Neural cell (in vitro differentiated cells): Measurements from ENCODE around the gene IBA57. TPM values are rescaled to one million over a fixed set of nuclear protein-coding genes. Genes with fewer than 3 reads are reported as not detected.

Source experiments
- H2AFZ ChIP-seq: fragments of 200-600, 300-800 bp; sonication (generic), shearing (Covaris generic); 2 replicates; pipeline ENCODE4 v1.6.0; 2014; ENCODE audit warnings: low read depth, mild to moderate bottlenecking, antibody characterized with exemption, low read length, moderate library complexity
- H3F3A ChIP-seq: fragments of 200-600 bp; shearing (Covaris generic); 2 replicates; pipeline ENCODE4 v1.6.1; 2016; ENCODE audit warnings: mild to moderate bottlenecking, moderate library complexity, mixed read lengths, antibody characterized with exemption, low read length; ENCODE audit not compliant: insufficient read depth, poor library complexity, severe bottlenecking
- H3K27ac ChIP-seq: fragments of 200-600, 300-800 bp; sonication (generic), shearing (Covaris generic); 2 replicates; pipeline ENCODE4 v1.5.1; 2014; ENCODE audit warnings: mild to moderate bottlenecking, low read length, moderate library complexity
- H3K27me3 ChIP-seq: fragments of 300-800, 200-600 bp; sonication (generic), shearing (Covaris generic); 2 replicates; pipeline ENCODE4 v1.6.0; 2014; ENCODE audit warnings: mild to moderate bottlenecking, low read depth, low read length, moderate library complexity; ENCODE audit not compliant: insufficient read depth
- H3K36me3 ChIP-seq: fragments of 300-800, 200-600 bp; sonication (generic), shearing (Covaris generic); 2 replicates; pipeline ENCODE4 v1.5.1; 2014; ENCODE audit warnings: mild to moderate bottlenecking, antibody characterized with exemption, low read length, moderate library complexity; ENCODE audit not compliant: insufficient read depth
- H3K4me2 ChIP-seq: fragments of 300-800, 200-600 bp; sonication (generic), shearing (Covaris generic); 2 replicates; pipeline ENCODE4 v1.6.0; 2014; ENCODE audit warnings: mild to moderate bottlenecking, low read length
- H3K4me3 ChIP-seq: fragments of 300-800, 200-600 bp; sonication (generic), shearing (Covaris generic); 2 replicates; pipeline ENCODE4 v1.5.1; 2014; ENCODE audit warnings: mild to moderate bottlenecking, low read length, moderate library complexity
- H3K79me2 ChIP-seq: fragments of 200-600 bp; shearing (Covaris generic); replicated peaks from 2 replicates; pipeline ENCODE4 v1.6.0; 2014; ENCODE audit warnings: mild to moderate bottlenecking, low read length, moderate library complexity; ENCODE audit not compliant: insufficient read depth
- H3K9ac ChIP-seq: fragments of 300-800, 200-600 bp; sonication (generic), shearing (Covaris generic); 2 replicates; pipeline ENCODE4 v1.6.1; 2016; ENCODE audit warnings: mild to moderate bottlenecking, low read length, mixed read lengths
- H3K9me2 ChIP-seq: fragments of 200-600 bp; shearing (Covaris generic); 2 replicates; pipeline ENCODE4 v1.6.1; 2016; ENCODE audit warnings: mild to moderate bottlenecking, low read length, mixed read lengths; ENCODE audit not compliant: insufficient read depth
- H3K9me3 ChIP-seq: fragments of 200-600, 300-800 bp; sonication (generic), shearing (Covaris generic); 2 replicates; pipeline ENCODE4 v1.6.1; 2016; ENCODE audit warnings: mild to moderate bottlenecking, mixed run types, low read length, moderate library complexity, mixed read lengths
- H4K20me1 ChIP-seq: fragments of 200-600 bp; shearing (Covaris generic); 2 replicates; pipeline ENCODE4 v1.6.1; 2016; ENCODE audit warnings: mild to moderate bottlenecking, mixed run types; ENCODE audit not compliant: insufficient read depth
- EP300 ChIP-seq: fragments of 450-650 bp; conservative IDR thresholded peaks from 2 replicates; pipeline ENCODE4 v1.6.1; 2014; ENCODE audit warnings: antibody characterized with exemption, mild to moderate bottlenecking, moderate library complexity; ENCODE audit not compliant: poor library complexity, severe bottlenecking
- EZH2 ChIP-seq: fragments of 200-600, 300-800 bp; shearing (Covaris generic), sonication (generic); IDR thresholded peaks from 2 replicates; pipeline ENCODE4 v1.6.1; 2014; ENCODE audit warnings: antibody characterized with exemption, low read length, borderline replicate concordance, mild to moderate bottlenecking; ENCODE audit not compliant: insufficient read depth, poor library complexity, severe bottlenecking
- MXI1 ChIP-seq: fragments of 450-650 bp; conservative IDR thresholded peaks from 2 replicates; pipeline ENCODE4 v1.6.1; 2014; ENCODE audit warnings: antibody characterized with exemption, mild to moderate bottlenecking; ENCODE audit not compliant: poor library complexity, severe bottlenecking
- POLR2AphosphoS5 ChIP-seq: IDR thresholded peaks from 2 replicates; pipeline ENCODE4 v1.6.1; 2012
- RAD21 ChIP-seq: fragments of 450-650 bp; conservative IDR thresholded peaks from 2 replicates; pipeline ENCODE4 v1.6.1; 2014; ENCODE audit warnings: antibody characterized with exemption, mild to moderate bottlenecking, moderate library complexity
- SMC3 ChIP-seq: fragments of 450-650 bp; conservative IDR thresholded peaks from 2 replicates; pipeline ENCODE4 v1.6.1; 2014; ENCODE audit warnings: antibody characterized with exemption, mild to moderate bottlenecking, moderate library complexity; ENCODE audit not compliant: poor library complexity
- TAF1 ChIP-seq: IDR thresholded peaks from 2 replicates; pipeline ENCODE4 v1.6.1; 2012; ENCODE audit warnings: low read depth
- polyA plus RNA-seq: library from polyadenylated mRNA; depleted of rRNA; stranded (reverse); fragments of >200 nt; gene quantifications from 2 replicates; pipeline ENCODE4 v1.2.3, GENCODE V29; 2014
- TF ChIP-seq, protein P1 (sequence below): IDR thresholded peaks from 2 replicates; pipeline ENCODE4 v1.6.1; 2012; ENCODE audit warnings: borderline replicate concordance
- TF ChIP-seq, protein P2 (sequence below): fragments of 450-650 bp; IDR thresholded peaks from 2 replicates; pipeline ENCODE4 v1.5.1; 2014; ENCODE audit warnings: antibody characterized with exemption, mild to moderate bottlenecking, moderate library complexity; ENCODE audit not compliant: poor library complexity, severe bottlenecking

The IBA57 gene
- polyA plus RNA-seq, 1 donor from 2014 or later = 5.5 TPM

DNA sequence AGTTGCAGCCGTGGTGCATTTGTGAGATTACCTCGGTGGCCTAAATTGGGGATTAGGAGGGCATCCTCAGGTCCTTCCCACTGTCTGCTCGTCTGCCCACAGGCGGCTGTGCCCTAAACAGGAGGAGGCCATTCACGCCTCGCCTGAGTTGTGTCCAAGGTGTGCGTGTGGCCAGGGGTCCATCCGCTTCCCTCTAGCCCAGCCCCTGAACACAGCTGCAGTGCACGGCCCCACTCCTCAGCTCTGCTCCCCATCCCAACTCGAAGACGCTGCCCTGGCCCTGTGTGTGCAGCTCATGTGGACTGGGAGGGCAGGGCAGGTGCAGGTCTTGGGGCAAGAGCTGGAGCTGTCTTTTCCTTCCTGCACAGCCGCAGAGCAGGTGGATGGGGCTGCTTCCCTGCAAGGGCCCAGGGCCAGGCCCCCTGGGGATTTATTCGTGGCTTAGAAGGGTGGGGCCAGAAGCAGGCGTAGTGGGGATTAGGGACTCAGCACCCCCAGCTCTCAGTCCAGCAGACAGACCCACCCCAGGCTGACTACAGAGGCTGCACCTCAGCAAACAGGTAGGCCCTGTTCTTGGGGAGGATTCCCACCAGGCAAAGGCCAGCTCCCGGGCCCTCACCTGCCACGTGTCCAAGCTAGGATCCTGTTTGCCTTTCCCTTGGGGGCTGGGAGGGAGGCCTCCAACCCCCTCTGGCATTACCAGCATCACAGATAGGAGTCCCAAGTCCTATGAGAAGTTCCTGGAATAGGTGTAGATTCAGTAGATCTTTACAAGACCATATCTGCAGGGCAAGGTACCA, 21.2 kb upstream of the IBA57 start:
- no peak overlapping the region for H3K4me3 ChIP-seq
- TF ChIP-seq, protein P1, sequence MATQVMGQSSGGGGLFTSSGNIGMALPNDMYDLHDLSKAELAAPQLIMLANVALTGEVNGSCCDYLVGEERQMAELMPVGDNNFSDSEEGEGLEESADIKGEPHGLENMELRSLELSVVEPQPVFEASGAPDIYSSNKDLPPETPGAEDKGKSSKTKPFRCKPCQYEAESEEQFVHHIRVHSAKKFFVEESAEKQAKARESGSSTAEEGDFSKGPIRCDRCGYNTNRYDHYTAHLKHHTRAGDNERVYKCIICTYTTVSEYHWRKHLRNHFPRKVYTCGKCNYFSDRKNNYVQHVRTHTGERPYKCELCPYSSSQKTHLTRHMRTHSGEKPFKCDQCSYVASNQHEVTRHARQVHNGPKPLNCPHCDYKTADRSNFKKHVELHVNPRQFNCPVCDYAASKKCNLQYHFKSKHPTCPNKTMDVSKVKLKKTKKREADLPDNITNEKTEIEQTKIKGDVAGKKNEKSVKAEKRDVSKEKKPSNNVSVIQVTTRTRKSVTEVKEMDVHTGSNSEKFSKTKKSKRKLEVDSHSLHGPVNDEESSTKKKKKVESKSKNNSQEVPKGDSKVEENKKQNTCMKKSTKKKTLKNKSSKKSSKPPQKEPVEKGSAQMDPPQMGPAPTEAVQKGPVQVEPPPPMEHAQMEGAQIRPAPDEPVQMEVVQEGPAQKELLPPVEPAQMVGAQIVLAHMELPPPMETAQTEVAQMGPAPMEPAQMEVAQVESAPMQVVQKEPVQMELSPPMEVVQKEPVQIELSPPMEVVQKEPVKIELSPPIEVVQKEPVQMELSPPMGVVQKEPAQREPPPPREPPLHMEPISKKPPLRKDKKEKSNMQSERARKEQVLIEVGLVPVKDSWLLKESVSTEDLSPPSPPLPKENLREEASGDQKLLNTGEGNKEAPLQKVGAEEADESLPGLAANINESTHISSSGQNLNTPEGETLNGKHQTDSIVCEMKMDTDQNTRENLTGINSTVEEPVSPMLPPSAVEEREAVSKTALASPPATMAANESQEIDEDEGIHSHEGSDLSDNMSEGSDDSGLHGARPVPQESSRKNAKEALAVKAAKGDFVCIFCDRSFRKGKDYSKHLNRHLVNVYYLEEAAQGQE = no peak
- TF ChIP-seq TAF1 = no peak
- TF ChIP-seq MXI1 = no peak
- TF ChIP-seq POLR2AphosphoS5 = no peak
- no peak for TF ChIP-seq EP300
- TF ChIP-seq EZH2 = no peak
- TF ChIP-seq, protein P2, sequence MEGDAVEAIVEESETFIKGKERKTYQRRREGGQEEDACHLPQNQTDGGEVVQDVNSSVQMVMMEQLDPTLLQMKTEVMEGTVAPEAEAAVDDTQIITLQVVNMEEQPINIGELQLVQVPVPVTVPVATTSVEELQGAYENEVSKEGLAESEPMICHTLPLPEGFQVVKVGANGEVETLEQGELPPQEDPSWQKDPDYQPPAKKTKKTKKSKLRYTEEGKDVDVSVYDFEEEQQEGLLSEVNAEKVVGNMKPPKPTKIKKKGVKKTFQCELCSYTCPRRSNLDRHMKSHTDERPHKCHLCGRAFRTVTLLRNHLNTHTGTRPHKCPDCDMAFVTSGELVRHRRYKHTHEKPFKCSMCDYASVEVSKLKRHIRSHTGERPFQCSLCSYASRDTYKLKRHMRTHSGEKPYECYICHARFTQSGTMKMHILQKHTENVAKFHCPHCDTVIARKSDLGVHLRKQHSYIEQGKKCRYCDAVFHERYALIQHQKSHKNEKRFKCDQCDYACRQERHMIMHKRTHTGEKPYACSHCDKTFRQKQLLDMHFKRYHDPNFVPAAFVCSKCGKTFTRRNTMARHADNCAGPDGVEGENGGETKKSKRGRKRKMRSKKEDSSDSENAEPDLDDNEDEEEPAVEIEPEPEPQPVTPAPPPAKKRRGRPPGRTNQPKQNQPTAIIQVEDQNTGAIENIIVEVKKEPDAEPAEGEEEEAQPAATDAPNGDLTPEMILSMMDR = no peak
- TF ChIP-seq RAD21 = no peak
- no peak for TF ChIP-seq SMC3
- no peak overlapping the region for H2AFZ ChIP-seq

DNA sequence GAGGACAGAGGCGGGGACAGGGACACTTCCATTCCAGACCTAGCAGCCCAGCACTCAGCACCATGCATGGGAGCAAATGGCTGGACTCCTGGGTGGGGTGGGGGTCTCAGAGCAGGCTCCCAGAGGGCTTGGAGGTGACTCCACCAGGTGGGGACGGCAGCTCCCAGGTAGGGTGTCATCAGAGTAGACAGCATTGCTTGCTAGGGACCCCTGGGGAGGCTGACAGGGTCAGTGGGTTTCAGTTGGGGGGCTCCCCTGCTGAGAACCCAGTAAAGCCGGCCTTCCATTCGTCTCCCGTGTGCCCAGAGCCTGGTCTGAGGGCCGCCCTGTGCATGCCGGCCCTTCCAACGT, 20.6 kb upstream of the IBA57 start:
- Histone ChIP-seq H3K79me2 (peaks cover 26% of the 10 kb centered on the region), H3F3A (no peaks in the 10 kb centered on the region), H3K4me3 (no peak overlapping the region), H3K9me2 (no peaks in the 10 kb centered on the region), H3K36me3 (no peaks in the 10 kb centered on the region), H3K9ac (no peak overlapping the region), H3K27ac (no peak overlapping the region), H4K20me1 (peaks cover 16% of the 10 kb centered on the region), H2AFZ (no peak overlapping the region), H3K27me3 (no peaks in the 10 kb centered on the region), H3K9me3 (no peaks in the 10 kb centered on the region), H3K4me2 (no peak overlapping the region)
- TF ChIP-seq EP300 (no peak), SMC3 (no peak), POLR2AphosphoS5 (no peak), EZH2 (no peak), MXI1 (no peak), RAD21 (no peak), TAF1 (no peak)
- TF ChIP-seq, protein P1 = no peak
- TF ChIP-seq, protein P2 = no peak

More for the DNA sequence above, 21.2 kb upstream of the IBA57 start:
- no peak overlapping the region for H3K9ac ChIP-seq
- H3K36me3 ChIP-seq = no peaks in the 10 kb centered on the region
- H3K27me3 ChIP-seq = no peaks in the 10 kb centered on the region
- no peaks in the 10 kb centered on the region for H3K9me2 ChIP-seq
- peaks cover 26% of the 10 kb centered on the region for H3K79me2 ChIP-seq
- no peaks in the 10 kb centered on the region for H3K9me3 ChIP-seq
- H3K4me2 ChIP-seq = no peak overlapping the region
- no peak overlapping the region for H3K27ac ChIP-seq
- H4K20me1 ChIP-seq = peaks cover 16% of the 10 kb centered on the region
- no peaks in the 10 kb centered on the region for H3F3A ChIP-seq
